KBM-7 (cell line): ENCODE results near the gene ALOX12B.
A peak's percentile ranks its signal among the peaks of the same experiment; 100 is the strongest.

Experiments used
- DNase-seq: peaks from one replicate; pipeline ENCODE4 v3.0.0-alpha.2; 2015
- in situ Hi-C: fragments of 300-500 bp; cut with MboI; formaldehyde crosslinking; loops from 2 replicates; pipeline ENCODE4 v1.14.3; 2020; ENCODE audit warnings: low sequenced_read_pairs, low pct_unique_long_range_greater_than_20kb, mixed read lengths

The ALOX12B gene

GRCh38 chr17:8087075-8087951 is at the start of gene ALOX12B:
TSS of gene ALOX12B (minus strand) at chr17:8087716. CDS start at chr17:8087442, 274 bp downstream.
- in situ Hi-C loops = loop anchor here (25.0 kb wide), 1 partner anchor 675 kb away; the partner anchor contains the start of gene SPDYE4

GRCh38 chr17:8133941-8134340 is 46.4 kb upstream of the ALOX12B start:
- in situ Hi-C loops = no loop called here
- no peak for DNase-seq

More at GRCh38 chr17:8087075-8087951, at the start of gene ALOX12B:
- no peak for DNase-seq

DNA sequence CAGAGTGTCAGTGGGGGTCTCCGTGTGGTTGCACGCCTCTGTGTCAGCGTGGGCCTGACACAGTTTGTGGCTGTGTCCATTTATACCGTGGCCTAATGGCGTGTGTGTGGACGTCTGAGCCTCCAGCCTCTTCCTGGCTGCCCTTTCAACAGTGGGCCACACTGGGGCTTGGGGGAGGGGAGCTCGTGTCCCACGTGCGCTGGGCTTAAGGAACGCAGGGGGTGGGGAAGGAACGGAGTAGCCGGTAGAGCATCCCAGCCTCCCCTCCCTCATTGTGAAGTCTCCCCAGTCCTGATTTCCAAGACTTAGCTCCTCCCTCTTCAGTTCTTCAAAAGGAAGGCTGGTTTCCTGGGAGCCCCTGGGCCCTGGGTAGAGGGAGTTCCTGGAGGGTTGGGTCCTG is 45.9 kb upstream of the ALOX12B start:
- in situ Hi-C loops = no loop called here
- no peak for DNase-seq

- DNase-seq = no peak
- in situ Hi-C loops = no loop called here
Observed at GRCh38 chr17:8131844-8132441, 44.4 kb upstream of the ALOX12B start.

DNA sequence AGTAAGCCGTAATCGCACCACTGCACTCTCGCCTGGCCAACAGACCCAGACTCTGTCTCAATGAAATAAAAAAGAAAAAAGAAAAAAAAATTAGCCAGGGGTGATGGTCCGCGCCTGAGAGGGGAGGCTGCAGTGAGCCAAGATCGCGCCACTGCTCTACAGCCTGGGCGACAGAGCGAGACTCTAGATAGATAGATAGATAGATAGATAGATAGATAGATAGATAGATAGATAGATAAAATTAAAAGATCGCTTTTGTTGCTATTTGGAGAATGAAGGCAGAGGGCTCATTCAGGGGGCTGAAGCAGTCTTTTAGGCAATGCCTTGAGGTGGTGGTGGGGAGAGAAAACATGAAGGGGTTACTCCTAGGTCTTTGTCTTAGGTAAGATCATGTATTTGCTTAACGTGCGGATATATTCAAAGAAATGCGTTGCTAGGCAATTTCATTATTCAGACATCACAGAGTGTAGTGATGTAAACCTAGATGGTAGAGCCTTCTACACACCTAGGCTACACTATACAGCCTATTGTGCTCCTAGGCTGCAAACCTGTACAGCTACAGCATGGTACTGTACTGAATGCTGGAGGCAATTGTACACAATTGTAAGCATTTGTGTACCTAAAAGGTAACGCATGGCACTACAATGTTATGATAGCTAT is 40.7 kb upstream of the ALOX12B start:
- in situ Hi-C loops = no loop called here
- DNase-seq = no peak

DNA sequence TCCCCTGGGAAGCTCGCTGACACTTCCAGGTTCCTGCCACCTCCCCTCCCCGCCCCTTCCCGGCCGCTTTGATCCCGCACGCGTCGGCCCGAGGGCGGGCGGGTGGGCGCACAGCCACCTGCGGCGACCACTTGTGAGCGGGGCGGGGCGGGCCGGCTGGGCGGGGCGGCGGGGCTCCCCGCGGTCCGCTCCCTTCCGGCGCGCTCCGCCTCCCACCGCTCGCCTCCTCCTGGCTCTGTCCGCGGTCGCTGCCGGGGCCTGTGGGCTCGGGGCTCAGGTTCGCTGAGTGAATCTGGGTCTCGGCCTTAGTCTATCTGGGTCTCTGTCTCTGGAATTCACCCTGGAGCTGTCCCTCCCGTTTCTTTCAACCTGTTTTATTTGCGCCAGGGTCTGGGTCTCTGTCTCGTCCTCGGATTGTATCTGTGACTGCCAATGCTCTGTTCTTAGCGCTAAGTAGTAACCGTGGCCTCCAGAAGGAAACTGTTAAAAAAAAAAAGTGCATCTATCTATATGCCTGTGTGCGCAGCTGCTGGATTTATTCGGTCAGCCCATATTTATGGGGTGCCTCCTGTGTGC is 39.1 kb upstream of the ALOX12B start:
- peak; percentile 71 for DNase-seq
- in situ Hi-C loops = no loop called here

DNA sequence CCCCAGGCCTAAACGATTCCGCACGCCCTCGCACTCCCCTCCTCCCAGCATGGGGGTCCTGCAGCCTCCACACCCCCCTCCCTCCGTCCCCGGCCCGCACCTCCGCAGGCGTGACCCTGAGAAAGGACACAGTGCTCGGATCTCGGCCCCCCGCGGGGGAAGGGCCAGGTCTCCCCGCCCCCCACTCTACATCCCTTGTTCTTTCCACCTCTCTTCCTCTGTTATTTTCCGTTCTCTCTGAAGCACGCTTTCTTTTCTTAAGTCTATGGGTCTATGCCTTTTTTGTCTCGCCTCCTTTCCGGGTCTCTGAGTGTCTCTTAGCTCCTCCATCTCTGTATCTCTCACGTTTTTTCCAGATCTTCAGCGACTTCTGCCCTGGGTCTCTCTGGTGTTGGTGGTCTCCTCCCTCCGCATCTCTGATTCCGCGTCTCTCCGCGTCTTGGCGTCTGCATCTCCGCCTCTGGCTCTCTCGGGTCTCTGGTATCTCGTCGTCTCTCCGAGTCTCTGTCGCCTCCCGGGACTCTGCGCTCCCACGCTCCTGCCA is 38.5 kb upstream of the ALOX12B start:
- peak; percentile 63 for DNase-seq
- in situ Hi-C loops = no loop called here

- DNase-seq = peak; percentile 89
- in situ Hi-C loops = no loop called here
Observed at GRCh38 chr17:8125154-8125946, 37.8 kb upstream of the ALOX12B start.

DNA sequence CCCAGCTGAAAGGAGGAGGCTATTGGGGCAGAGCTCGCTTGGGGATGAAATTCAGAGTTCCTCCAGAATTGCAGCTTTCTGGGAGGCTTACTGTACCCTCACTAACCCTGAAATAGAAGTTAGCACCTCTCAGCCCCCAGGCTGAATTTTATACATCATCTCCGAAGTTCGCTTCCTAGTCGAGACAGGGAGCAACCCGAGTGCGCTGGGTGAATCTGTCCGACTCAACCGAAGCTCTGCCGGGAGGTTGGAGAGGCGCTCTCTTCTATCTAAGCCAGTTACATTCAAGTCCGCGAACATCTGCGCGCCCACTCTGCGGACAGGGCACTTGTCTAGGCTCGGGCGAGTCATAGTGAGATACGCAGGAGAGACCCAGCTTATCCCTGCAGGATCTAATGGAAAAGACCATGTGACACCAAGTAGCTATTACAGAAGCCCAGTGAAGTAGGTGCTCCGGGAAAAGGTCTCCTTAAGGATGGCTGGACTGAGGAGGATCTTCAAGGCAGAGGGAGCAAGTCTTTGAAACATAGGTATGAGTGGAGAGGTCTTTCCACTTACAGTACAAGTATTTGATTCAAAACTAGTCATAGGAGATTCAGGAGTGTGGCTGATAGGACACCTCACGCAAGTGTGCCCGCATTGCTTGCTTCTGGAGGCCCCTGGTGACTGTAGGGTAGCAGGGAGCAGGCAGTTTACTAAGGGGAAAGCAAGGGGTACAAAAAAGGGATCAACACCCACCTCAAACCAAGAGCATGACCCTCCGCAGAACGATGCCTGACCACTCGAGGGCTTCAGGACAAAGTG is 37.0 kb upstream of the ALOX12B start:
- in situ Hi-C loops = no loop called here
- no peak for DNase-seq

GRCh38 chr17:8123695-8124349 is 36.3 kb upstream of the ALOX12B start, which contains the start of gene HES7:
TSS of gene HES7 (minus strand) at chr17:8124106. CDS start at chr17:8124084, 22 bp downstream.
- DNase-seq = peak; percentile 74
- in situ Hi-C loops = no loop called here

- peak; percentile 56 for DNase-seq
- in situ Hi-C loops = no loop called here
Observed at GRCh38 chr17:8122924-8123694, 35.6 kb upstream of the ALOX12B start.

GRCh38 chr17:8122422-8122923 is 35.0 kb upstream of the ALOX12B start:
- DNase-seq = peak; percentile 38
- in situ Hi-C loops = no loop called here

- in situ Hi-C loops = no loop called here
- DNase-seq = peak; percentile 80
Observed at GRCh38 chr17:8121681-8122421, 34.3 kb upstream of the ALOX12B start.

DNA sequence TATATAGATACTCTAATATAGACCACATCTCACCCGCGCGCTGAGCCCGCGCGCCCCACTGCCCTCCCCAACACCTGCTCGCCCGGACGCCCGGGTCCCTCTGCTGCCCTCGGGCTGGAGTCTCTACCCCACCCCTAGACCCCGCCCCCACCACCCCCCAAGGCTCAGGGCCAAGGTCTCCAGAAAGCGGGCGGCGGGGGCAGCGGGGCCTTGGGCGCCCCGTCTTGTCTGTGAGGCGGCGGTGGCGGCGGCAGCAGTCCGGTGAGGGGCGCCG is 33.8 kb upstream of the ALOX12B start:
- no peak for DNase-seq
- in situ Hi-C loops = no loop called here

DNA sequence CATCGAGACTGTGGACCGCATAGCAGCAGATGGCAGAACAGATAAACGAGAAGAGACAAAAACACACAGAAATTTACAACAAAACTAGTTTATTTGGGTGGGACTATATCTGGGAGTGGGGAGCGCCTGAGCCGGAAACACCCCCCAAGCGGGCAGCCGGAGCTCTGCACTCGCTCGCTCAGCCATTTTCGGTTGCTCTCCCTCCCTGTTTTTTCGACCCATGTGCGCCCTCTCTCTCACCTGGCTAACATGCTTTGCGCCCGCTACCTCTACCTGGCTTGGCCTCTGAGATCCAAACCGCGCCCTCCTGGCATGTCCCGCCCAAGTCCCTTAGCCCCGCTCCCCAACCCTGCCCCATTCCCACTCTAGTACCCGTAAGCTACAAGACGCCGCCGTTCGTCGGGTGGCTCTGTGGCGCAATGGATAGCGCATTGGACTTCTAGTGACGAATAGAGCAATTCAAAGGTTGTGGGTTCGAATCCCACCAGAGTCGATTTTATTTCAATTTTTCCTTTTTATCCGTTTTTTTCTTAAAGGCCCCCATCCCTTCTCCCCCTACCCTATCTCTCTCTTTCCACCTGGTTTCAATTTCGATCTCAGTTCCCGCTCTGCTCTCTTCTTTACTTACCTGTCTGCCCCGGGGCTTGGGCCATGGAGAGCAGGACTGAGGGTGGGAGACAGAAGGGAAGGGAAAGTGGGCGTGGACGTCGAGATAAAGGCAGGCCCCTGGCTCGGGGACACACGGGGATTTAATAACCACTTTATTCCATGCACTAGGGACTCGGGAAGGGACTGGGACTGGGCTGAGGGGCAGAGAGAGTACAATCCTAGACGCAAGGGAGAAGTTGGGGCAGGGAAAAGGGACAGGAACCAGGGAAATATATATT is 33.2 kb upstream of the ALOX12B start:
- DNase-seq = peak; percentile 90
- in situ Hi-C loops = no loop called here
